Measurements from ENCODE around the gene KIAA1217. TPM values are rescaled to one million over a fixed set of nuclear protein-coding genes. Genes with fewer than 3 reads are reported as not detected.

The KIAA1217 gene
- total and polyA plus RNA-seq, 12 donors = 6.9 to 49.5 (median 38.4) TPM

DNA sequence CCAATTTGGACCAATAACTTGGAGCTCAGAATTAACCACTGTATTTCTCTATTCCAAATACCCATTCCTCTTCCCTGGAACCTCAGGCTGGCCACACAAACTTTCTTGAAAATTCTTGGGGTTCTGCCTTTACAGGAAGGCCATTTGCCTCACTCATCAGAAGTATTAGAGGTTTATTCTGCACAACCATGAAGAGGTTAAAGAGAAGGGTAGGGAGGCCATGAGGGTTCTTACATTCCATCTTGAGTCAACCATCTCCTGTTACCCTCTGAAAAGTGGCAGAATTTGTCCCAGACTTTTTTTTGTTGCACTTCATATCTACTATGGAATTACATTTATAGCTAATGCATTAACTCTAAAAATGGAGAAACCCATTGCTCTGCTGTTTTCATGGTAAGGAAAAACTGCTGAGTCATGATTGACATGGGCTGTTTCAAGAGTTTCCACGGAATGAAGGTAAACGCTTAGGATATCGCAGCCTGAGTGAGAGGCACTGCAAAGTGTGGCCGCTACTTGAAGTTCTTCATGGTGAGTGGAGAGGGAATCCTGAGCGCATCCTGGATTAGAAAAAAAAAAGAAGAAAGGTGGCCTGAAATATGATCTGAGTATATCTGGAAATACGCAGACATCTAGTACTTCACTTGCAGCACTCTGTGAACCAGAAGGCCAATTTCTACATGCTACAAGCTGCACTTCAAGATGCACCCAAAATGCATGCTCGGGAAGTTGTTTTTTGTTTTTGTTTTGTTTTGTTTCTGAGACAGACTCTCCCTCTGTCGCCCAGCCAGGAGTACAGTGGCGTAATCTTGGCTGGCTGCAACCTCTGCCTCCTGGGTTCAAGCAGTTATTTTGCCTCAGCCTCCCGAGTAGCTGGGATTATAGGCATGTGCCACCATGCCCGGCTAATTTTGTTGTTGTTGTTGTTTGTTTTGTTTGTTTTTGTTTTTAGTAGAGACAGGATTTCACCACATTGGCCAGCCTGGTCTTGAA is 83.7 kb downstream of the KIAA1217 start:
- H3K9me3 ChIP-seq = no peaks in the 10 kb centered on the region
- H3K36me3 ChIP-seq = peaks cover 0 to 14% (median 0%) of the 10 kb centered on the region in 9 donors
- DNase-seq = no peak
- no peak for TF ChIP-seq CTCF (IDR thresholded peaks at IDR 0.05)
- 80 to 82% methylated on average over 11 of the region's 11 CpGs for WGBS, 2 donors
- no peak overlapping the region for H3K4me3 ChIP-seq
- intact Hi-C loops (cut with DNase I) = loop anchor here in 1 of 10 donors (5.0 kb wide), 1 partner anchor 80 kb away; no protein-coding TSS in a partner anchor
- peak overlapping the region in 8 of 10 donors; percentile 34 to 73 (median 69) for H3K27ac ChIP-seq
- ATAC-seq = no peak
- H3K27me3 ChIP-seq = no peaks in the 10 kb centered on the region
- H3K4me1 ChIP-seq = peaks cover 4 to 42% (median 29%) of the 10 kb centered on the region in 9 donors

DNA sequence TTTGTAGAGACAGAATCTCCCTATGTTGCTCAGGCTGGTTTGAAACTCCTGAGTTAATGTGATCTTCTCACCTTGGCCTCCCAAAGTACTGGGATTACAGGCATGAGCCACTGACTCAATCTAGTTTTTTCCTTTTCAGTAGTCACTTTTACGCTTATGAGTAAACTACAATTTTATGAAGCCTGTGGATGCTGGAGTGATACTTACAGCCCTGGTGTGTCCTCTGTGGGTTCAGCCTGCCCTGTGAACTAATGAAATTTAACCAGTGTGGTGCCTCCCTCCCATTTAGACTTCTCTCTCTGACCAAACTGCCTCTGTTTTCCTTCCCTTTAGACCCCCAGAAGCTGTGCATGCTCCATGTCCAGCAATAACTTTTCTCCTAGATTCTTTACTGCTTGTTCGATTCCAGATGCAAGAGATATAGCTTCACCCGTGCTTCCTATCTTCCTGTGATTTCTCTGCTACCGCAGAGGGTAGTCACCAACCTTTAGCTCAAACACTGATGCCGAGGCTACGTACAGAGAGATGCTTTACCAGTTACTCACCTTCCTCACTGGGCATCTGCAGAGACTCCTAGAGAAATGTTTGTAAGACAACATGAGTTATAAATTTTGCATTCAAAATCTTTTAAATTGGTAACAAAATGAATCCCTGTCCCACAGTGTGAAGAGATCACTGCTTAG is 90.8 kb downstream of the KIAA1217 start:
- intact Hi-C loops (cut with DNase I) = no loop called here
- no peak for ATAC-seq

GRCh38 chr10:24303522-24304310 is 94.8 kb downstream of the KIAA1217 start:
- H3K27ac ChIP-seq = no peak overlapping the region
- peaks cover 11 to 54% (median 29%) of the 10 kb centered on the region in 9 donors for H3K4me1 ChIP-seq
- no peaks in the 10 kb centered on the region for H3K9me3 ChIP-seq
- 61% methylated on average over 8 of the region's 8 CpGs for WGBS, 2 donors
- intact Hi-C loops (cut with DNase I) = no loop called here
- TF ChIP-seq CTCF (IDR thresholded peaks at IDR 0.05) = no peak
- H3K27me3 ChIP-seq = no peaks in the 10 kb centered on the region
- ATAC-seq (no peak), DNase-seq (no peak)
- H3K36me3 ChIP-seq = no peaks in the 10 kb centered on the region
- H3K4me3 ChIP-seq = no peak overlapping the region

More for the DNA sequence above, 90.8 kb downstream of the KIAA1217 start:
- H3K27ac ChIP-seq = no peak overlapping the region
- TF ChIP-seq CTCF (IDR thresholded peaks at IDR 0.05) = no peak
- H3K36me3 ChIP-seq = no peaks in the 10 kb centered on the region
- peaks cover 0 to 23% (median 8%) of the 10 kb centered on the region in 9 donors for H3K4me1 ChIP-seq
- no peaks in the 10 kb centered on the region for H3K9me3 ChIP-seq
- H3K27me3 ChIP-seq = no peaks in the 10 kb centered on the region
- no peak for DNase-seq
- 89% methylated on average over 6 of the region's 6 CpGs for WGBS, 2 donors
- H3K4me3 ChIP-seq = no peak overlapping the region

Measured in heart right ventricle (tissue), 16 donors.